ENCODE data around the gene VRTN.

Gene VRTN

GRCh38 chr14:74400031-74400685 is 51.9 kb downstream of the VRTN start:
- no peak for DNase-seq

GRCh38 chr14:74400919-74401503 is 52.7 kb downstream of the VRTN start:
- no peak for DNase-seq

DNA sequence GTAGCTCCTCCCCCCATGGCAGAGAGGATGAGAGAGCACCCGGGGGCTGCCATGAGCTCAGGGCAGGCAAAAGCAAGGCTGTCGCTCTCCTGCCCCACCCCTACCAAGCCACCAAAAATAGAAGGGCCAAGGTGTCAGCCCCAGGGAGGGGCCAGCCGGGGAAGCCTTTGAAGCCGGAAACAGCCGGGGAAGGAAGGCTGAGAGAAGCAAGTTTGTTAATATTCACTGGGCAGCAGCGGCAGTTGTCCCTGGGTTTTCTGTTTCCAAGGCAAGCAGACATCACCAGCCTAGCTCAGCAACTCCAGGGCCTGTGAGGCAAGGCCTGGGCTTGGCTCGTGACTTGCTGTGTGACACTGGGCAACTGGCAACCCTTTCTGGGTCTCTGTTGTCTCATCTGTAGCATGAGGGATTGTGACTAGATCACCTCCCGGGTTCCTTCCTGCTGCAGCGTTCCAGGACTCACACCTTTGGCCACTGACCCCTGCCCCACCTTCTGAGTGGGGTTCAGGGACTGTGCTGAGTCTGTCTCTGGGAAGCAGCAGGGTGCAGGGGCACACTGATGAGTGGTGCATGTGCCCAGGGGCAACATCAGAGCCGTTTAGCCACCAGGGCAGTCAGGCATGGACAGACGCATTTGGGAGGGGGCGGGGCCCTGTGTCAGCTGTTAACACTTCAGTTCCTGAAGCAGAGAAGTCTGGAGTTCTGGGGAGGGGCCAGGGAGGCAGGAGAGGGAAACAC is 53.4 kb downstream of the VRTN start:
- peak; percentile 55 to 61 for DNase-seq

DNA sequence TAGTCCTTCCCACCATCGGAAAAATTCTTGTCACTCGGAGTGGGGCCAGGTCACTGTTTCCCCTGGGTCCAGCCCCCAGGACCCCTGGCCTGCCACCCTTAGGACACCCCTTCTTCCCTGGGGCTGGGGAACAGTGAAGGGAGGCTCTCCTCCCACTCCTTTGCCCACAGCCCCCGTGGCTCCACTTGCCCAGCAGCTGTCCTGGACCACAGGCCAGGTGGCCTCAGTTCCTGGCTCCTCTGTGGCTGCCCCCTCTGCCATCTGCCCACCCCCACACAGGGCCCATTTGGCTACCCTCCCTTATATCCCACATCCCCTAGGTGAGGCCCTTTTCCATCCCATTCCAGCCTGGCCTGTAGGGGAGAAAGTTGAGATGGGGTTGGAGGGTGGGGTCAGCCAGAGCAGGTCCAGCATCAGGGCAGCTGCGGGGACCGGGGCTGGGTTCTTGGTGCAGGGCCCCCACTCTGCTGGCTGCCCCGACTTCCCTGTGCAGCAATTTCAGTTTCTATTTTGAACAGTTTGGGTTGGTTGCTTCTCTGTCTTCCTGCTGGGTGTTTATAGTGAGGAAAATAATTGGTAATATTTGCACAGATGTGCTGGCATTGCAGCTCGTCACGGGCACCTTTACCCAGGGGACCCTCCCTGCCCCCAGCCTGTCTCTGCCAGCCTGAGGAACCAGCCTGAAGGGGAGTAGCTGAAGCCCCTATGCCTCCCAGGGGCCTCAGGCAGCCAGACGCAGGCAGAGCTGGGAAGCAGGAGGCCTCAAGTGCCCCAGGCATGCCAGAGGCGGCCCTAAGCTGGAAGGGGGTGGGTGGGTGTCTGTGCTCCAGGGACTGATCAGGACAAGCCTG is 54.4 kb downstream of the VRTN start:
- DNase-seq = no peak

DNA sequence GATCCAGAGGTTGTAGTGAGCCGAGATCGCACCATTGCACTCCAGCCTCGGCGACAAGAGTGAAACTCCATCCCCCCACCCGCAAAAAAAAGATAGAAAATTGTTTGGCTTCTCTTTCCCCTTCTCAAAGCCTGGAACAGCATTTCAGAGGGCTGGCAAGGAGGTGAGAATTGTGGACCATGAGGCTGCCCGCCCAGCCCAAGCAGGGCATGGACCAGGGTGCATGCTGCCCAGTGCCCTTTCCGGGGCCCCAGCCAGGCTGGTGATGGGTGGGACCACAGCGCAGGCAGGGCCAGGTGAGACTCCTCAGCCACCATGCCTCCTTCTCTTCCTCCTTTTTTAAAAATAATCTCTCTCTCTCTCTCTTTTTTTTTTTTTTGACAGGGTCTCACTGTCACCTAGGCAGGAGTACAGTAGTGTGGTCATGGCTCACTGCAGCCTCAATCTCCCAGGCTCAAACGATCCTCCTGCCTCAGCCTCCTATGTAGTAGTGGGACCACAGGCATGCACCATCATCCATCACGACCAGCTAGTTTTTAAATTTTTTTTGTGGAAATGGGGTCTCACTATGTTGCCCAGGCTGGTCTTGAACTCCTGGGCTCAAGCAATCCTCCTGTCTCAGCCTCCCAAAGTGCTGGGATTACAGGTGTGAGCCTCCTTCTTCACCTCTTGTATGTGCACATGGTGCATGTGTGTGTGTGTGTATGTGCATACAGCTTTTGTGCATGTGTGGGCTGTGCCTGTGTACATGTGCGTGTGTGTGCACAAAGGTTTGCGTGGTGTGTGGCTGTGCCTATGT is 55.5 kb downstream of the VRTN start:
- no peak for DNase-seq

GRCh38 chr14:74404435-74404834 is 56.2 kb downstream of the VRTN start:
- DNase-seq = no peak

GRCh38 chr14:74405663-74406062 is 57.4 kb downstream of the VRTN start:
- DNase-seq = no peak

DNA sequence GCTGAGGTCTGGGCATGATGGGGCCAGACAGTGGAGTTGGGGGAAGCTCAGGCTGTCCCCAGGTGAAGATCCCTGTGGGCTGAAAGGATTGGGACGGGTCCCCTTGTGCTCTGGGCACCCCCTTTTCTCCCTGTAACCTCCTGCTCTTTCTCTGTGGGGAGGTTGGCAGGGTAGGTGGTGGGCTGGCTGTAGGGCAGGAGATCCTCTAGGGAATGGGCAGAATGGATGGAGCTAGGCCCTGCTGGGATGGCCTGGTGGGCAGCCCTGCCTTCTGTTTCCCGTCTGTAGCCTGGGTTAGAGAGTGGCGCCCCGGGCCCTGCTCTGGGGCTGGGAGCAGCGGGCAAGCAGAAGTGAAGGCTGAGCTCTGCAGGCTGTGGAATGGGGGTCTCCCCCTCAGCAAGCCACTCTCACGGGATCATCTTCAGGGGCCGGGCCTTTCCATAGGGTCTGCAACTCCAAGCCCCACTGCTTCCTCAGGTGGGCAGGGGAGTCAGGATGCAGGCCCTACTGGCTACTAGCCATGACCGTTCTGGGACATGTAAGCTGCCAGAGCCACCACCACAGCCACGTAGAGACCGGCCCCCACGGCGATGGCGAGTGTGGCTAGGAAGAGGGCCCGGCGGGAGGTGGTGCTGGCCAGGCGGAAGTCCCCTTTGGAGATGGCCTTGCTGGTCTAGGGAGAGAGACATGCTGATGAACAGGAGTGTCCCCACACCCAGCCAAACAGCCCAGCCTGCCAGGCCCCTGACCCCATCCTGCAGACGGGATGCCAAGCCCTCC is 58.9 kb downstream of the VRTN start:
- DNase-seq = no peak

- DNase-seq = no peak
Measured at GRCh38 chr14:74407801-74408154, 59.5 kb downstream of the VRTN start.

DNA sequence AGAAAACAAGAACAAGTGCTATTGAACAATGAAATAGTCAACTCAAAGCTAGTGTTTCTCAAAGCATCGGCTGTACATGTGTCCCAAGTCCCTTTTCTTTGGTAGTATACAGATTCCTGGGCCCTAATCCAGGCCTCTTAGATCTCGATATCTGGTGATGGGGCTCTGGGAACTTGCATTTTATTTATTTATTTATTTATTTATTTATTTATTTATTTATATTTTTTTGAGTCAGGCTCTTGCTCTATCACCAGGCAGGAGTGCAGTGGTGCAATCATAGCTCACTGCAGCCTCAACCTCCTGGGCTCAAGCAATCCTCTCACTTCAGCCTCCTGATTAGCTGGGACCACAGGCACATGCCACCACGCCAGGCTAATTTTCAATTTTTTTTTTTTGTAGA is 60.6 kb downstream of the VRTN start:
- no peak for DNase-seq

GRCh38 chr14:74409441-74409840 is 61.2 kb downstream of the VRTN start:
- DNase-seq = no peak
